Measurements from ENCODE around the gene CCDC33. TPM values are rescaled to one million over a fixed set of nuclear protein-coding genes. Genes with fewer than 3 reads are reported as not detected.

The CCDC33 gene
- total RNA-seq, 1 experiment from 2014 or later = 10.6 TPM

DNA sequence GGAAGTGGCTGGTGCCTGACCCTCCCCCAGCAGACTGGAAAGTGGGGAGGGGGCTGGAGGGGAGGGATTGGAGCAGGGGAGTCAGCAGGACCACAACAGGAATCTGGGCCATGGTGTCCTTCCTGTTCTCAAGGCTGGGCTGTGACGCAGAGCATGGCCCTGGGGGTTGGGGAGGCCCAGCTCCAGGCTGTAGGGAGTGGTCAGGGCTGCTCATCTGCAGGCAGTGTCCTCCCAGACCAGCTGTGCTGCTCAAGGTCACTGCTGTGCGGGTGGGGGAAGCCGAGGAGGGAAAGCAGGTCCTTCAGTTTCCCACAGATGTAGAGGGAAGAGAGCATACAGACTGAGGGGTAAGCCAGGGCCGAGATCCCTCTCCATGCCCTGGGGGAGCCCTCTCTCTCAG lies 90.6 kb downstream of the CCDC33 start:
- Mint-ChIP-seq H3K36me3 (no peaks in the 10 kb centered on the region), H3K9me3 (no peaks in the 10 kb centered on the region), H3K4me1 (peaks cover 36% of the 10 kb centered on the region), H3K27ac (no peak overlapping the region), H3K27me3 (ENCODE audit: low read depth) (no peaks in the 10 kb centered on the region; the same call in none of the 2 replicates), H3K4me3 (no peak overlapping the region)
- no peak for ATAC-seq
- DNase-seq (ENCODE audit: low spot score) = no peak
- CTCF ChIA-PET = interaction anchor here (0.9 to 17.1 kb wide), 4 partner anchors 17 to 354 kb away, joined by 3 to 347 read pairs (median 5); no protein-coding TSS in a partner anchor
- POLR2A ChIA-PET = no interaction called here
- no peak for TF ChIP-seq ZNF512 (CRISPR knock-in tag; IDR thresholded peaks at IDR 0.05; ENCODE audit: borderline replicate concordance)
- TF ChIP-seq ARID4B (CRISPR knock-in tag; IDR thresholded peaks at IDR 0.05; ENCODE audit: borderline replicate concordance) = no peak
- TF ChIP-seq ZNF281 (CRISPR knock-in tag; IDR thresholded peaks at IDR 0.05) = no peak
- no peak for TF ChIP-seq MXD4 (CRISPR knock-in tag; IDR thresholded peaks at IDR 0.05; ENCODE audit: borderline replicate concordance)
- TF ChIP-seq, protein P1, sequence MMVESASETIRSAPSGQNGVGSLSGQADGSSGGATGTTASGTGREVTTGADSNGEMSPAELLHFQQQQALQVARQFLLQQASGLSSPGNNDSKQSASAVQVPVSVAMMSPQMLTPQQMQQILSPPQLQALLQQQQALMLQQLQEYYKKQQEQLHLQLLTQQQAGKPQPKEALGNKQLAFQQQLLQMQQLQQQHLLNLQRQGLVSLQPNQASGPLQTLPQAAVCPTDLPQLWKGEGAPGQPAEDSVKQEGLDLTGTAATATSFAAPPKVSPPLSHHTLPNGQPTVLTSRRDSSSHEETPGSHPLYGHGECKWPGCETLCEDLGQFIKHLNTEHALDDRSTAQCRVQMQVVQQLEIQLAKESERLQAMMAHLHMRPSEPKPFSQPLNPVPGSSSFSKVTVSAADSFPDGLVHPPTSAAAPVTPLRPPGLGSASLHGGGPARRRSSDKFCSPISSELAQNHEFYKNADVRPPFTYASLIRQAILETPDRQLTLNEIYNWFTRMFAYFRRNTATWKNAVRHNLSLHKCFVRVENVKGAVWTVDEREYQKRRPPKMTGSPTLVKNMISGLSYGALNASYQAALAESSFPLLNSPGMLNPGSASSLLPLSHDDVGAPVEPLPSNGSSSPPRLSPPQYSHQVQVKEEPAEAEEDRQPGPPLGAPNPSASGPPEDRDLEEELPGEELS (CRISPR knock-in tag; IDR thresholded peaks at IDR 0.05) = no peak
- no peak for TF ChIP-seq OVOL2 (CRISPR knock-in tag; IDR thresholded peaks at IDR 0.05; ENCODE audit: borderline replicate concordance)
- TF ChIP-seq, protein P2, sequence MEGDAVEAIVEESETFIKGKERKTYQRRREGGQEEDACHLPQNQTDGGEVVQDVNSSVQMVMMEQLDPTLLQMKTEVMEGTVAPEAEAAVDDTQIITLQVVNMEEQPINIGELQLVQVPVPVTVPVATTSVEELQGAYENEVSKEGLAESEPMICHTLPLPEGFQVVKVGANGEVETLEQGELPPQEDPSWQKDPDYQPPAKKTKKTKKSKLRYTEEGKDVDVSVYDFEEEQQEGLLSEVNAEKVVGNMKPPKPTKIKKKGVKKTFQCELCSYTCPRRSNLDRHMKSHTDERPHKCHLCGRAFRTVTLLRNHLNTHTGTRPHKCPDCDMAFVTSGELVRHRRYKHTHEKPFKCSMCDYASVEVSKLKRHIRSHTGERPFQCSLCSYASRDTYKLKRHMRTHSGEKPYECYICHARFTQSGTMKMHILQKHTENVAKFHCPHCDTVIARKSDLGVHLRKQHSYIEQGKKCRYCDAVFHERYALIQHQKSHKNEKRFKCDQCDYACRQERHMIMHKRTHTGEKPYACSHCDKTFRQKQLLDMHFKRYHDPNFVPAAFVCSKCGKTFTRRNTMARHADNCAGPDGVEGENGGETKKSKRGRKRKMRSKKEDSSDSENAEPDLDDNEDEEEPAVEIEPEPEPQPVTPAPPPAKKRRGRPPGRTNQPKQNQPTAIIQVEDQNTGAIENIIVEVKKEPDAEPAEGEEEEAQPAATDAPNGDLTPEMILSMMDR (IDR thresholded peaks at IDR 0.05) = no peak
- TF ChIP-seq ZNF263 (CRISPR knock-in tag; IDR thresholded peaks at IDR 0.05; ENCODE audit: low read depth) = no peak
- no peak for TF ChIP-seq ZSCAN18 (CRISPR knock-in tag; IDR thresholded peaks at IDR 0.05)
- TF ChIP-seq, protein P3, sequence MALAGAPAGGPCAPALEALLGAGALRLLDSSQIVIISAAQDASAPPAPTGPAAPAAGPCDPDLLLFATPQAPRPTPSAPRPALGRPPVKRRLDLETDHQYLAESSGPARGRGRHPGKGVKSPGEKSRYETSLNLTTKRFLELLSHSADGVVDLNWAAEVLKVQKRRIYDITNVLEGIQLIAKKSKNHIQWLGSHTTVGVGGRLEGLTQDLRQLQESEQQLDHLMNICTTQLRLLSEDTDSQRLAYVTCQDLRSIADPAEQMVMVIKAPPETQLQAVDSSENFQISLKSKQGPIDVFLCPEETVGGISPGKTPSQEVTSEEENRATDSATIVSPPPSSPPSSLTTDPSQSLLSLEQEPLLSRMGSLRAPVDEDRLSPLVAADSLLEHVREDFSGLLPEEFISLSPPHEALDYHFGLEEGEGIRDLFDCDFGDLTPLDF (CRISPR knock-in tag; IDR thresholded peaks at IDR 0.05) = no peak
- TF ChIP-seq PRDM15 (CRISPR knock-in tag; IDR thresholded peaks at IDR 0.05) = no peak
- TF ChIP-seq NFE2L1 (CRISPR knock-in tag; IDR thresholded peaks at IDR 0.05) = no peak

All from WTC11 (cell line).